Uterus (tissue), 4 donors: Measurements from ENCODE around the gene CHMP2B. TPM values are rescaled to one million over a fixed set of nuclear protein-coding genes. Genes with fewer than 3 reads are reported as not detected.

Experiments
- DNase-seq, 2 donors: peaks; one replicate each; pipeline ENCODE4 v3.0.0-alpha.2; 2019 to 2020
- H3K27ac ChIP-seq, 2 donors: fragments of 200-600 bp; sonication (generic); 1 replicate in 1 of 2; 2 replicates in 1 of 2; pipeline ENCODE4 v1.5.1; 2016 to 2018
- H3K27me3 ChIP-seq, 2 donors: fragments of 200-600 bp; sonication (generic); one replicate each; pipeline ENCODE4 v1.5.1; 2018 to 2019; ENCODE audit warnings: control low read depth in 1 of 2
- H3K36me3 ChIP-seq, 2 donors: fragments of 200-600 bp; sonication (generic); one replicate each; pipeline ENCODE4 v1.5.1; 2019; ENCODE audit warnings: control low read depth in 1 of 2
- H3K4me1 ChIP-seq, 2 donors: fragments of 200-600 bp; sonication (generic); one replicate each; pipeline ENCODE4 v1.5.1; 2018 to 2019; ENCODE audit warnings: control low read depth in 1 of 2
- H3K4me3 ChIP-seq, 2 donors: fragments of 200-600 bp; sonication (generic); 1 replicate in 1 of 2; 2 replicates in 1 of 2; pipeline ENCODE4 v1.5.1; 2018 to 2019; ENCODE audit warnings: mild to moderate bottlenecking in 1 of 2
- H3K9me3 ChIP-seq, 2 donors: fragments of 200-600 bp; sonication (generic); one replicate each; pipeline ENCODE4 v1.5.1; 2019; ENCODE audit warnings: control low read depth in 1 of 2
- CTCF ChIP-seq, 4 experiments: fragments of 200-600 bp in 2 of 4; fragments of 450-650 bp in 2 of 4; sonication (generic) in 2 of 4; IDR thresholded peaks; one replicate each; pipeline ENCODE4 v1.5.1; 2016 to 2019; ENCODE audit warnings: antibody characterized with exemption in 4 of 4, mild to moderate bottlenecking in 2 of 4, moderate library complexity in 1 of 4
- POLR2A ChIP-seq, 2 donors: fragments of 450-650 bp; IDR thresholded peaks; one replicate each; pipeline ENCODE4 v1.6.1; 2016; ENCODE audit warnings: antibody characterized with exemption in 2 of 2, mild to moderate bottlenecking in 1 of 2, moderate library complexity in 1 of 2
- intact Hi-C: fragments of 100-400 bp; cut with DNase I; formaldehyde crosslinking; loops from one replicate; pipeline ENCODE4 v1.15.1; 2023; ENCODE audit warnings: low total_unique reads
- total RNA-seq, 4 donors: library from RNA; depleted of rRNA in 3 of 4; stranded (reverse); fragments of >200 nt in 3 of 4; gene quantifications; one replicate each; pipeline versions ENCODE4 v1.1.0 to v1.2.4, GENCODE V29; 2014 to 2023
- donor health status: DM: yes; HTN: yes; CAD: no.

CHMP2B gene
- total RNA-seq, 4 donors from 2014 or later = 12.6 to 59.4 (median 41.6) TPM

- no peaks in the 10 kb centered on the region for H3K36me3 ChIP-seq
- intact Hi-C loops = no loop called here
- H3K27ac ChIP-seq = no peak overlapping the region
- no peaks in the 10 kb centered on the region for H3K4me1 ChIP-seq
- no peak for TF ChIP-seq POLR2A (IDR thresholded peaks at IDR 0.05)
- no peak for TF ChIP-seq CTCF (IDR thresholded peaks at IDR 0.05)
- no peak for DNase-seq
- no peaks in the 10 kb centered on the region for H3K9me3 ChIP-seq
- no peak overlapping the region for H3K4me3 ChIP-seq
- H3K27me3 ChIP-seq = no peaks in the 10 kb centered on the region
These were observed 42.6 kb downstream of the CHMP2B start for GRCh38 chr3:87269723-87270122.

- intact Hi-C loops = no loop called here
- H3K9me3 ChIP-seq = no peaks in the 10 kb centered on the region
- H3K27ac ChIP-seq = no peak overlapping the region
These were observed 44.0 kb downstream of the CHMP2B start for GRCh38 chr3:87270908-87271700.

GRCh38 chr3:87272718-87273341 is 45.7 kb downstream of the CHMP2B start:
- Histone ChIP-seq H3K9me3 (no peaks in the 10 kb centered on the region), H3K4me1 (no peaks in the 10 kb centered on the region), H3K27me3 (no peaks in the 10 kb centered on the region), H3K27ac (no peak overlapping the region), H3K36me3 (no peaks in the 10 kb centered on the region), H3K4me3 (no peak overlapping the region)
- DNase-seq = no peak
- intact Hi-C loops = no loop called here
- TF ChIP-seq POLR2A (IDR thresholded peaks at IDR 0.05) = no peak
- TF ChIP-seq CTCF (IDR thresholded peaks at IDR 0.05) = no peak

More at GRCh38 chr3:87270908-87271700, 44.0 kb downstream of the CHMP2B start:
- DNase-seq = no peak
- Histone ChIP-seq H3K36me3 (no peaks in the 10 kb centered on the region), H3K4me1 (no peaks in the 10 kb centered on the region), H3K27me3 (no peaks in the 10 kb centered on the region), H3K4me3 (no peak overlapping the region)
- no peak for TF ChIP-seq CTCF (IDR thresholded peaks at IDR 0.05)
- TF ChIP-seq POLR2A (IDR thresholded peaks at IDR 0.05) = no peak

GRCh38 chr3:87276484-87276883 is 49.4 kb downstream of the CHMP2B start, which contains the start of gene POU1F1:
Gene POU1F1 (minus strand): TSS chr3:87276584. CDS start chr3:87276462, 122 bp downstream.
- Histone ChIP-seq H3K27me3 (no peaks in the 10 kb centered on the region), H3K27ac (no peak within 1 kb of the TSS), H3K9me3 (no peaks in the 10 kb centered on the region), H3K36me3 (no peaks in the 10 kb centered on the region), H3K4me1 (no peaks in the 10 kb centered on the region), H3K4me3 (no peak within 1 kb of the TSS)
- no peak for TF ChIP-seq CTCF (IDR thresholded peaks at IDR 0.05)
- no peak for TF ChIP-seq POLR2A (IDR thresholded peaks at IDR 0.05)
- intact Hi-C loops = no loop called here
- DNase-seq = no peak

GRCh38 chr3:87287011-87287410 is 59.9 kb downstream of the CHMP2B start:
- intact Hi-C loops = no loop called here
- no peaks in the 10 kb centered on the region for H3K4me1 ChIP-seq
- no peak for TF ChIP-seq CTCF (IDR thresholded peaks at IDR 0.05)
- TF ChIP-seq POLR2A (IDR thresholded peaks at IDR 0.05) = no peak
- no peaks in the 10 kb centered on the region for H3K36me3 ChIP-seq
- no peaks in the 10 kb centered on the region for H3K9me3 ChIP-seq
- no peak overlapping the region for H3K27ac ChIP-seq
- DNase-seq = no peak
- H3K4me3 ChIP-seq = no peak overlapping the region
- no peaks in the 10 kb centered on the region for H3K27me3 ChIP-seq
